ENCODE measurements around the gene LLPH.

LLPH gene

DNA sequence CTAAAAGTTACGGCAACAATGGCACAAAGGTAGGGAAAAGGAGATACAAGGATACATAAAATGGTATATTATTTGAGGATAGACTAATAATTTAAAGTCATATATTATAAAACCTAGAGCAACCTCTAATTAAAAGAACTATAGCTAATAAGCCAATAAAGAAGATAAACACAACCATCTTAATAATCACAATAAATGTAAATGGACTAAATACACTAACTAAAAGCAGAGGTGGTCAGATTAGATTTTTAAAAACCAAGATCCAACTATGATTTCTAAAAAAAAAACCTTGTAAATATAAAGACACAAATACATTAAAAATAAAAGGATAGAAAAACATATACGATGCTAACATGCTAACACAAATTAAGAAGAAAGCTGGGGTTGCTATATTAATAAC is 10.7 kb upstream of the LLPH start:
- no peak for DNase-seq

DNA sequence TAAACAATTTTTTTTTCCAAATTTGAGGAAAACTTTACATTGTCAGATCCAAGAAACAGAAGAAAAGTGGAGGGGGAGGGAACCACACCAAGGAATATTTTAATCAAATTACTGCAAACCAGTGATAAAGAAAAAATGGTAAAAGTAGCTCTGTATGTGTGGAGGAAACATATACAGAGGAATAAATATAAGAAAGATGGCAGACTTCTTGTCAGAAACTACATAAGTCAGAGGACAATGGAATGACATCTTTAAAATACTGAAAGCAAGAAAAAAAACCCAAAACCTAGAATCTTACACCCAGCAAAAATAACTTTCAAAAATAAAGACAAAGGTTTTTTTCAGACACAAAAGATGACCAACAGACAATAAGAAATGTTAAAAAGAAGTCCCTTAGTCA is 10.2 kb upstream of the LLPH start:
- no peak for DNase-seq

DNA sequence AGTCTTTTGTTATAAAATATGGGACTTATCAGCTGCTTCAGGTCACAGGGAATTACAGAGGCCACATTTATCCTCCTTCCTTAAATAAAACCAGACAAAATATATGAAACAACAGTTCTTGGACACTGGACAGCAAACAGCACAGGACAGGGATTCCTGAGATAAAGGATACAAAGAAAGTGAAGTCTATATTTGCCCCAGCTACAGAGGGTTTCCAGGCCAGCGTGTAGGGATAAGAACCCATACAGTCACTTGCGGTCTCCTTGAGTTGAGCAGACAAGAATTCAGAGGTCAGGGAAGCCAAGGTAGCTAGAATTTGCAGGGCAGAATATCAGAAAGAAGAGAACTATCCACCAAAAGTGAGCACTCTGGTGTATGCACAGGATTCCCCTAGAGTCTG is 8.8 kb upstream of the LLPH start:
- no peak for DNase-seq

DNA sequence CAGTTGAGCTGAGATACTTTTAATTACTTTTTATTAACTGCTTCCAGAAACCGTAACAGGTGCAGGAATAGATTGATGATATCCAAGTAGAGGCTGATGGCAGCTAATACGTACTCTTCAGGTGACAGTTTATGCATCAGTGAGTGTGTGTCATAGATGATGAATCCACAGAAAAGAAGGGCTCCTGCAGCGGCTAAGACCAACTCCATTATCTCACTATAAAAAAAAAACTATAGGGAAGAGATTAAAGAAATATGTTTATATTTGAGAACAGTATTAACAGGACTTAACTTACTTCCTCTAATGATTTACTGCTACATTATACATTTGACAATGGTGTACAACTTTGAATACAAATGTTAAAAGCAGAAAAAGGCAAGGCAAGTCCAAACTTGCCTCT is 7.4 kb upstream of the LLPH start:
- no peak for DNase-seq

DNA sequence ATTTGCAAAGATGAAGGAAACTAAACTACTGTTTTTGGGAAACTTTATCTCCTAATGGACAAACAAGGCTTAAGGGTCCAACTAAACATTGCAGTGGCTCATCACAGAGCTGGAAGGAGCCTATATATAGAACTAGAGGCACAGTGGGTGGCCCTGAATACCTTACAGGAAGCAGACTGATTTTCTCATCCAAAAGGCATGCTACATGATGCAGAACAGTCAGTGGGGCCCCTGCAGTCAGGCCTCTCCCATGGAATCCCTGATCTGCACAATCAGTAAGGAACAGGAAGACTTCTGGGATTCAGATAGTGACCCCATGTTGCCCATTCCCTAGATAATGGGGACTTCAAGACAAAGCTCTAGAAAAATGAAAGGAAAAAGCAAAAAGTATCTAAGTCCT is 1.9 kb upstream of the LLPH start:
- no peak for DNase-seq

DNA sequence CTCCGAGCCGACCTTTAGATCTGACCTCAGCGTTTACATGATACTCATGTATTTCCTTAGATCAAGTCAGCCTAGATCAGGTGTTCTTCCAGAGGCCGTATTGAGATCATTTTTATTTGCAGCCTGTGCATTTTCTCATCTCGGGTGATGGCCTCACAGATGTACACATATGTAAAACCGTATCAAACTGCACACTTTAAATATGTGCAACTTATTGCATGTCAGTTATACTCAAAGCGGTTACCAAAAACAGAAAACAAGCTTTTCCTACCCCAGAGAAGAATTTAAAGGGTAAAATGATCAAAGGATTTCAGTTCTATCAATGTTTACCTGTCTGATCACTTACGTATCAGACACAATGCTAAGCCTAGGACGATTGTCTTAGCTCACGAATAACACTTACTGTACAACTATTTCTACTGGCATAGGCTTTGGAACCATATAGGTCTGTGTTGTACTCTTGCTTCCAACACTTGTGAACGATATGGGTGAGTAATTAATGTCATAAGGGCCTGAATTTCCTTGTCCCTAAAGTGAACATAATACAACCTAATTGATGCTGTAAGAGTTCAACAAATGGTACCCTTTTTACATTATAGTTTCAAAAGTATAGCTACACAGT is 628 bp upstream of the LLPH start:
- DNase-seq, result no peak

DNA sequence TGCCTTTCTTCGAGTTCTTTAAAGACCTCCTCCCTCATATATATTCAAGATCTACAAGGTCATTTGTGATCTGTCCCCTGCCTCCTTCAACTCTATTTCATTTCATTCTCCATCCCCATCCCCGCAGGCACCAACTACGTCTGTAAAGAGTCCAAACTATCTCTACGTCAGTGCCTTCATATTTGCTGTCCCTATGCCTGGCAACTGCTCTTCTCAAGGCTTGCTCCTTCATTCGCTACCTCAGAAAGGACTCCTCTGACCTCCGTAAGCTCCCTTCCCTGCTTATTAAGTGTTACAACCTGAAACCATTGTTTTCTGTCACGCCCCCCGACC is 650 bp downstream of the LLPH start:
- no peak for DNase-seq

DNA sequence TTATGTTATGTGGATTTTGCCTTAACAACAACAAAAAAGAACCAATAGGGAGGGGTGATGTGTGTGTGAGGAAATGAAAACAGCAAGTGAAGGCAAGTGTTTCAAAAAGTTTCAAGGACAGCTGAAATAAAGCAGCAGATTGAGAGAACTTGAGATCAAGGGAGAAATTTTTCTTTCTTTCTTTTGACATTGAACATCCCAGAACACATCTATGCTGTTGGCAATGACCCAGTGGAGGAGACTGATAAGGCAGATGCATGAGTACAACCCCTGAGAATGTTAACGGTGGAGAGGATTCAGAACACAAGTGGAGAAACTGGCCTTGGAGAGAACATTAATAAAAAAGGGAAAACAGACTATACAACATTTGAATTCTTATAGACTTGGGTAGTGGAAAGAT is 2.9 kb downstream of the LLPH start:
- no peak for DNase-seq

DNA sequence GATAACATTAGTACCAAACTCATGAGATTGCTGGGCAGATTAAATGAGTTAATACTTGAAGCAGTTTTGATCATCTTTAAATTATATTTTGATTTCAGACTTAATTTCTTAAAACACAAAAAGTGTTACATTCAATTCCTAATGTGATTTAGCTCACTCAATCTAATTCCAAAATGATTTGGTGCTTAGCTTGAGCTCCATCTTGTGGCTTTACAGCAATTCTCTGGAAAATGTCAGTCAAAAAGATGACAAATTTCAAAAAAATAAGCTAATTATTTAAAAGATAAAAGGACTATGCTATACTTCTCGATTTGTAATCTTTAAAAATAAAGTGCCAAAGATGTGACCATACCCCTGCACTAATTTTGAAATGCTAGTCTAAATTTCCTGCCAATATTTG is 10.1 kb downstream of the LLPH start:
- no peak for DNase-seq

DNA sequence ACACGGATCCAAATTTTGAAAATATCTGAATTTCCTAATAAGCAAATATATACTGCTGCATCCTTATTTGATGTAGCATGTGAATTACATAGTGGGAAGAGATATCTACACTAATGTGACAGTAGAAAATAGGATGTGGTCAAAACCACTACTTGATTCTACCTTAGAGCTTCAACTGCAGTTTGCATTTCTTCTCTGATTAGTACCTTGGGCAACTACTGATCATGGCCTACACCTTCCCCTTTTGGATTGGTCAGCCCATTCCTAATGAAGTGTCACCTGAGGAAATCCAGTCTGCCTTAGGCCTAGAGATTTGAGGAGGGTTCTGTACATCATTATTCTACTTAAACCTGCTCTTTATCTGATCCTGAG is 10.7 kb downstream of the LLPH start:
- DNase-seq, result no peak

DNA sequence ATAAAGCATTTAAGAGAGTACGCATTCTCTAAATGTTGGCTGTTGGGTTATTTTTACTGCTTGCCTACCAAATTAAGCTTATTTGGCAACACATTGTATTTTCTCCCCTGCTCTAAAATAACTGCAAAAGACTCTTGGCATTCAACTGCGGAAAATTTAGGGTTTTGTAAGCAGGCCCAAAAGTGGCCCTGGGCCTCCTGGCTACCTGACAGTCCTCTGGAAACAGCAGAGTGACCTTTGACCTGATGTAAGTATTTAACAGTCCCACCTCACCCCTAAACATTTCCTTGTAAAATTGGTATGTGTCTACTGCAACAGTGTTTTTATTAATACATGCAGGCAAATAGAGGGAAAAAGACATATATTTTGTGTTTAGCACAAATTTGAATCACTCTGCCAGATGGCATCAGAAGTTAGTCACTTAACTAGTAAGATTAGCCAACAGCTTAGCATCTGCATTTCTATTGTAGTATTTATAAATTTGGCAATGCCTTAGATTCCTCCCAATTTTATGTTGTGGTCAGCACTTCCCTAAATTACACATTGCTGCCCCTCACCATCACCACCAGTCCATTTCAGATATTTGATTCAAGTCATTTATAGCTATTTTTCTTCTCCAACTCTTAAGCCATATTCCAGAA is 11.2 kb downstream of the LLPH start:
- no peak for DNase-seq

DNA sequence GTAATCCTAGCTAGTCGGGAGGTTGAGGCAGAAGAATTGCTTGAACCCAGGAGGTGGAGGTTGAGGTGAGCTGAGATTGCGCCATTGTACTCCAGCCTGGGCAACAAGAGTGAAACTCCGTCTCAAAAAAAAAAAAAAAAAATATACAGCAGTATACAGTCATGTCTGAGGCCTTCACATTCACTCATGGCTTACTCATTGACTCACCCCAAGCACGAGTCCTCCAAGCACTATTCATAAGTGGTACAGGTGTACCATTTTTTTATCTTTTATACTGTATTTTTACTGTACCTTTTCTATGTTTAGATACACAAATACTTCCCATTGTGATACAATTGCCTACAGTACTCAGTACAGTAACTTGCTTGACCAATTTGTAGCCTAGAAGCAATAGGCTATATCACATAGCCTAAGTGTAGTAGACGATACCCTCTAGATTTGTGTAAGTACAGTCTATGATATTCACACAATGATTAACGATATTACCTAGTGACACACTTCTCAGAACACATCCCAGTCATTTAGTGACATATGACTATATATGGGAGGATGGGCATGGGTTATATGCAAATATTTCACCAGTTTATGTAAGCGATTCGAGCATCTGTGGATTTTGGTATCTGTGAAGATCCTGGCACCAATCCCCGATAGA is 12.2 kb downstream of the LLPH start:
- no peak for DNase-seq

DNA sequence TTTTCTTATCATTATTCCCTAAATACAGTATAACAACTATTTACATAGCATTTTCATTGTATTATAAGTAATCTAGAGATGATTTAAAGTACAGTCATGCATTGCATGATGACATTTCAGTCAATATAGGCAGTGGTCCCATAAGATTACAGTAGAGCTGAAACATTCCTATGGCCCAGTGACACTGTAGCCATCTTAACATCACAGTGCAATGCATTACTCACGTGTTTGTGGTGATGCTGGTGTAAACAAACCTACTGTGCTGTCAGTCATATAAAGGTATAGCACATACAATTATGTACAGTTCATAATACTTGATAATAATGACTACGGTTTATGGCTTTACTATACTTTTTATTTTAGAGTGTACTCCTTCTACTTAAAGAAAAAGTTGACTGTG is 13.3 kb downstream of the LLPH start:
- no peak for DNase-seq

DNA sequence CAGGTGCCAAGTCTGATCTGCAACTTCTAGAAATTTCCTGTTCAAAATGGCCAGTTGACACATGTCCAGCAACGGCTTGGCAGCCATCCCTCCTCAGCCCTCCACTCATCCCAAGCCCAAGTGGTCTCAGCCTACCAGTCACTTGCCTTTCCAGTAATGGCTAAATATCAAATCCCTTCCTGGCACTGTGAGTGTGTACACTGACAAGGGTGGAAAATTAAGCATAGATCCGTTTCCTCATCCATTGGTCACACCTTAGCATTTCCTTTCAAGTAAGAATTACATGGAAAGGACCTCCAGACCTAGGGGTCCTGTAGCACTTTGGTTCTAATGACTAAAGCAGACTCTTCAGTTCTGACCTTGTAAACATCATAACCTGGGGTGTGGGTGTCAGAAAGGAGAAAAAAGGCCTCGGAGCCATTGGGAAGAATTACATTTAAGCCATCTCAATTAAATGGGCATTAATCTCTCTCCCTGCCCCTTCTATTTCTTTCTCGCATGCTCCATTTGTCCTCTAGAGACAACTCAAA is 15.4 kb downstream of the LLPH start:
- no peak for DNase-seq

DNA sequence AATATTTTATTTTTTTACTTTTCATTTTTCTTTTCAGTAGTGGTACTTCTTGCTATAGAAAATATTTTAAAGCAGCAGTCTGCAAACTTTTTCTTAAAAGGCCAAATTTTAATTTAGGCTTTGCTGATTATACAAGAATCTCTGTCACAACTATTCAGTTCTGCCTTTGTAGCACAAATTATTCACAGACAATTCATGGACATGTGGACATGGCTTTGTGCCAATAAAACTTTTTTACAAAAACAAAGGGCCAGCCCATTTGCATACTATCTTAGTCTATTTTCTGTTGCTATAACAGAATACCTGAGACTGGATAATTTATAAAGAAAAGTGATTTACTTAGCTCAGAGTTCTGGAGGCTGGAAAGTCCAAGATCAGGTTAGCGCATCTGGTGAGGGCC is 17.1 kb downstream of the LLPH start:
- no peak for DNase-seq

DNA sequence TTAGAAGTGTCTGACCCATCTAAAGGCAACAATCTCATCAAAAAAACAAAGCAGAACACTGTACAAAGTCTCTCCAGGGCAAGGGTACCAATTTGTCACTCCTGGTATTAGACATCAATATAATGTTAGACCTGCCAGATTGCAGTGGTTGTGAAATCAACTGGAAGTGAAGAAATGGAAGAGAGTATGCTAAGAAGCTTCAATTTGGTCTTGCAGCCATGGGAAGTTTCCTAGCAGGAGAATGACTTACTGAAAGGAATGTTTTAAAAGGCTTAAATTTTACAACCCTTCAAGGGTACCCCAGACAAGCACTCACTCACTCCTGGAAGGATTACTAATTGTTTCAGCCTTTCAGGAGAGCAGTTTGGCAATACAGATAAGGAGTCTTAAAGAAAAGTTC is 18.9 kb downstream of the LLPH start:
- no peak for DNase-seq

DNA sequence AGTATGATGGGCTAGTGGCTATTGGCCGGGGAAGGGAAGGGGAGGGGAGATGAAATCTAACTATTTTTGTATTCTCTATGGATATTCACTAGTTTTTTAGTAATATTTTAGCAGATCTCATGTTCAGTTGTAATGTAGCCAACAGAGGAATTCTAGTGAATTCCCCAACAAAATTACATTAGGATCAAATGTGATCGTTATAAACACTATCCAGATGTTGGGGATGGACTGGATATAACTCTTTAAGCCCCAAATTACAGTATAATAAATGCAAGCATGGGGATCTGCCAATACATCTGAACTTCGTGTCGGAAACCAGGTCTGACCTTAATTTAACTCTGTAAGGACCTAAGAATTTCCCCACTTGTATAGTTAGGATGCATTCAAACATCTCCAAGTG is 21.5 kb downstream of the LLPH start:
- DNase-seq, result no peak

DNA sequence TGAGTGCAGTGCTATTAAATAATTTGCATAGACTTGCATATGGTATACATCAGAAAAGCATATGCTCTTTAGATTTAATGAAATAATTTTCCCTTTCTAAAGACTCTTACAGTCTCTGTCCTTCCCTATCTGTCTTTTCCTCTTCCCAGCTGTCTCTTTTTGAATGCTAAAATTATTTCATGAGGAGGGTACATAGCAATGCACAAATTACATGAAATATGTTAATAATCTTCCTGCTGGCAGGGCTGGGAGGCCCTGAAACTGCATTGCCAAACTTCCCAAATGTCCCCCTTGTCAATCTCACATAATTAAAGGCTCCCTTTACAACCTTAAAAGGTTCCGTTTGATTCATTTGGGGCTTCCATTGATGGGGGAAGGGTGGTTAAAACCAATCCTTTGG is 22.2 kb downstream of the LLPH start:
- no peak for DNase-seq

DNA sequence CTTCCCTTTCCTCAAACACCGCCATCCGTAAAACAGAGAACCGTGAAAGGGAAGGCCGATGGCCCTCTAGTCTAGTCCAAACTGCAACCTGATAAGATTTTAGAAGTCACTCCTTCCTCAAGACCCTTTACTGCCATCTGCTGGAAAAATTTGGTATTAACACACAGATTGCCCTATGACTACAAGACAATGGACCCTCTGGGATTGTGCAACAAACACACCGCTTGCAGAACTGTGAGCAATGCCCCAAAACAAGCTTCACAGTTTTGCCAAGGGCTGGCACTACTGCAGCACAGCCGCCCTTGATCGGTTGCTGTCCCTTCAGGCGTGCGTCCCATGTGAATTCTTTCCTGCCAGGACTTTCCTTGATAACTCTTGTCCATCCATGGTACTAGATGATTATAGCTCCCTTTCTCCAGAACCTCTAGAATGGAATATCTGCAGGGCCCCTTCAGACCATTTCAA is 23.1 kb downstream of the LLPH start:
- DNase-seq, result peak; percentile 80

DNA sequence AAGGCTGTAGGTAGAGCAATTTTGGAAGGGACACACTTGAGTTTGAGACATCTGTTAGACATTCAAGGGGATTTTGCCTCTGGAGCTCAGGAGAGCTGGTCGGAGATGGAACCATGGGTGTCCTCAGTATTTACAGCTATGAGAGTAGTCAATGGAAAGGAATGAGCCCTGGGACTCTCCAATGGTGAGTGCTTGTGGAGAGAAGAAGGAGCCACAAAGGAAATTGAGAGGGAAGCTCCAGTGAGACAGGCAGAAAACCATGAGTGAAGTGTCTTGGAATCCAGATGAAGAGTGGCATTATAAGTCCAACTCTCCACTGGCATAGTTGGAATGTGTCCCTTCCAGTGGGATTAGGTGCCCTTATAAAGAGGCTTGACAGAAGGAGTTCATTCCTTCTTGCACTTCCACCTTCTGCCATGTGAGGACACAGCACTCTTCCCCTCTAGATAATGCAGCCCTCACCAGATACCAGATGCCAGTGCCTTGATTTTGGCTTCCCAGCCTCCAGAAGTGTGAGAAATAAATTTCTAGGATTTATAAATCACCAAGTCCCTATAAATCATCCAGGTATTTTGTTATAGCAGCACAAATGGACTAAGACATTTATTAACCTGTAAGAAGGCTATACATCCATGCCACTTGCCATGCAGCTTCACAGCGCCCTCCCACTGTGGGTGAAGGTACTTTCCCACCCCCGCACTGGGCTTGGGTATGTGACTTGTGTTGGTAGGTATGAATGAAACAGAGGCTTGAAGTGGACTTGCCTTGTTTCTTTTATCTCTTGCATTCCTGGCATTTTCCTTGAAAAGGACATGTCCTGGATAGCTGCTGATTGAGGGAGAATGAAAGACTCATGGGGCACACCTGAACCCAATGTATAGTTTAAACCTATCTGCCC is 27.3 kb downstream of the LLPH start:
- DNase-seq, result no peak

DNA sequence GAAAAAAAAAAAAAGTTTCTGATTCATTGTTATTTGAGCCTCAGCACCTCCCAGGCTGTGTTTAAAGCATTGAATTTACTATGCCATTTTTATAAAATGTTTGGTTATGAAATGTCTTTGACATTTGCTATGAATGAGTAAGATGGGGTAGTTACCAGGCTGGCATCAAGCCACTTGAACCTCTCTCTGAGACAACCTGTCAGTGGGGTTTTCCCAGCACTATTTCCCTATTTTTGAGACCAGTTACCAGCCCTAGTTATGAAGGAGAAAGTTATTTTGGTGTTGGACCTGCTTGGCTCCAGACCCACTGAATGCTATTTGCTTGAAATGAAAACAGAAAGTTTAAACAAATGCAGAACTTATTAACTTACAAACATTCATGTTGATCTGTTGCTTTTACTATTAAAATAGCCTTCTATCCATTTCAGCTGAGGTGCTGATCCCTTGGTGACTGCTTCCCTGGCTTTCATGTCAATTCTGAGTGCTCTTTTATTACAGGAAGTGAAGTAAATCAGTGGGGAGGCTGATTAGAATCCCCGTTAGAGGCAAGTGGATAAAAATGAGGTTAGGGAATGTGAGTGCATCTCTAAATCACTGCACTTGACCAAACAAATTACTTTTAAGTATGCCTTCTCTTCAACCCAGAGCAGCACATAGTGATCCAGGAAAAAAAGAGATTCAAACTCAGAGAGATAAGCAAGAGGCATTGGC is 37.8 kb downstream of the LLPH start:
- DNase-seq, result peak; percentile 17

DNA sequence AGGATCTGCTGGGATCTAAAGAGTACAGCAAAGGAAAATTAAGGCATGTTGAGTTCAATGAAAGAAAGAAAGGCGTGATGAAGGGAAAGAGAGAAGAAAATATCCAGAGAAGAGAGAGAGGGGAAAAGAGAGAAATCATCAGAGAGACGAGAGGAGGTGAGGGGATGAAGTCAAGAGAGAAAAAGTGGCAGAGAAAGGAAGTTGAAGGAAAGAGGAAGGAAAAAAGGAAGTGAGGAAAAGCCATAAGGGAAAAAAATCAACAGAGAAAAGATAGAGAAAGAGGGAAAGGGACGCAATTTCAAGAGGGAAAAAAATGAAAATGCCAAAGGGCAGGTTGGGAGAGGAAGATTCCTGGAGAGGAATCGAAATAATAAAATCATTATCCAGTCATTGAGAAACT is 40.4 kb downstream of the LLPH start:
- no peak for DNase-seq

Data from CD4-positive, alpha-beta T cell treated with Interleukin-21 for 1 hour (primary cell).